GM12801 (cell line): ENCODE results near the gene DKK1.

Experiments used
- TF ChIP-seq, protein P1 (sequence below): IDR thresholded peaks from one replicate; pipeline ENCODE4 v1.5.1; 2011; ENCODE audit warnings: control low read depth; ENCODE audit not compliant: insufficient read length; ENCODE audit errors: extremely low read depth

Gene DKK1

GRCh38 chr10:52351914-52352330 is 37.8 kb downstream of the DKK1 start:
- TF ChIP-seq, protein P1, sequence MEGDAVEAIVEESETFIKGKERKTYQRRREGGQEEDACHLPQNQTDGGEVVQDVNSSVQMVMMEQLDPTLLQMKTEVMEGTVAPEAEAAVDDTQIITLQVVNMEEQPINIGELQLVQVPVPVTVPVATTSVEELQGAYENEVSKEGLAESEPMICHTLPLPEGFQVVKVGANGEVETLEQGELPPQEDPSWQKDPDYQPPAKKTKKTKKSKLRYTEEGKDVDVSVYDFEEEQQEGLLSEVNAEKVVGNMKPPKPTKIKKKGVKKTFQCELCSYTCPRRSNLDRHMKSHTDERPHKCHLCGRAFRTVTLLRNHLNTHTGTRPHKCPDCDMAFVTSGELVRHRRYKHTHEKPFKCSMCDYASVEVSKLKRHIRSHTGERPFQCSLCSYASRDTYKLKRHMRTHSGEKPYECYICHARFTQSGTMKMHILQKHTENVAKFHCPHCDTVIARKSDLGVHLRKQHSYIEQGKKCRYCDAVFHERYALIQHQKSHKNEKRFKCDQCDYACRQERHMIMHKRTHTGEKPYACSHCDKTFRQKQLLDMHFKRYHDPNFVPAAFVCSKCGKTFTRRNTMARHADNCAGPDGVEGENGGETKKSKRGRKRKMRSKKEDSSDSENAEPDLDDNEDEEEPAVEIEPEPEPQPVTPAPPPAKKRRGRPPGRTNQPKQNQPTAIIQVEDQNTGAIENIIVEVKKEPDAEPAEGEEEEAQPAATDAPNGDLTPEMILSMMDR, result no peak

- TF ChIP-seq, protein P1, result no peak
Observed at GRCh38 chr10:52353205-52353604, 39.1 kb downstream of the DKK1 start.

GRCh38 chr10:52353960-52354394 is 39.9 kb downstream of the DKK1 start:
- TF ChIP-seq, protein P1, result no peak

DNA sequence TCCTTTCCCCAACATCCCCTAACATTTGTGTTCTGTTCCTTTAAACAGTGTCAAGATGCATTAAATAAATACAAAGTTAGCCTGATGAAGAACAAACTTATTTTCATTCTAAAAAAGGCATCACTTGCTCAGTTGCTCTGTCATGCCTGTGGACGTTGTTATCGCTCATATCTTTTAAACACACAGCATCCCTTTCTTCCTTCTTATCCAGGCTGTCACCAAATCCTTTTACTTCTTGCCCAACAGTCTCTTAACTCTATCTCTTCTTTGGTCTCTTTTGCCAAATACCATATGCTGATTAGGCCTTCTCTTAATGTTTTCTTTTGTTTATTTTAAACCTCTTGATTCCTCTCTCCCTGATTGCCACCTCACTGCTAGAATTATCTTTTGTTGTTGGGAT is 43.9 kb downstream of the DKK1 start:
- TF ChIP-seq, protein P1, result no peak

DNA sequence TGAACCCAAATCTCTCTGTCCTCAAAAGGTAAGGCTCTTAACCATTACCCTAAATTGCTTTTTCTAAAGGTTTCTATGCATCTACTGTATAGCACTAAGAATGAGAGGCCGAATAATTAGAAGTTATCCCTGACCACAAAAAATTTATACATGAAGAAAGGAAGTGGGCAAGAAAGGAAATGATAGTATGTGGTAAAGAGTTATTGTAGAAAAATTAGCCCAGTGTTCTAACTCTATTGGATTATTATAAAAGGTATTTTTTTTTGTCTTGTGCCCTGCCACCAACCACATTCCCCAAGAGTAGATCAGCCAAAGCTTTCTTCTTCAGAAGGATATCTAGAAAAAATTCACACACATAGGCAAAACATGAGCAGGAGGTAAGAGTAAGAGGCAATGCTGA is 45.4 kb downstream of the DKK1 start:
- TF ChIP-seq, protein P1, result no peak
